IPS-NIHi11 (cell line): Measurements from ENCODE around the gene RAD9A.
"Not testable (repeated sequence)": the region's sequence is repeated elsewhere in the genome, so short reads cannot be mapped to it uniquely, and the experiment has no call there.

Experiments used
- DNase-seq: peaks from one replicate; pipeline ENCODE4 v3.0.0; 2012; ENCODE audit warnings: mixed read lengths, low spot score

Gene RAD9A

GRCh38 chr11:67397536-67397935, 5.8 kb downstream of the RAD9A start:
- no peak for DNase-seq

DNA sequence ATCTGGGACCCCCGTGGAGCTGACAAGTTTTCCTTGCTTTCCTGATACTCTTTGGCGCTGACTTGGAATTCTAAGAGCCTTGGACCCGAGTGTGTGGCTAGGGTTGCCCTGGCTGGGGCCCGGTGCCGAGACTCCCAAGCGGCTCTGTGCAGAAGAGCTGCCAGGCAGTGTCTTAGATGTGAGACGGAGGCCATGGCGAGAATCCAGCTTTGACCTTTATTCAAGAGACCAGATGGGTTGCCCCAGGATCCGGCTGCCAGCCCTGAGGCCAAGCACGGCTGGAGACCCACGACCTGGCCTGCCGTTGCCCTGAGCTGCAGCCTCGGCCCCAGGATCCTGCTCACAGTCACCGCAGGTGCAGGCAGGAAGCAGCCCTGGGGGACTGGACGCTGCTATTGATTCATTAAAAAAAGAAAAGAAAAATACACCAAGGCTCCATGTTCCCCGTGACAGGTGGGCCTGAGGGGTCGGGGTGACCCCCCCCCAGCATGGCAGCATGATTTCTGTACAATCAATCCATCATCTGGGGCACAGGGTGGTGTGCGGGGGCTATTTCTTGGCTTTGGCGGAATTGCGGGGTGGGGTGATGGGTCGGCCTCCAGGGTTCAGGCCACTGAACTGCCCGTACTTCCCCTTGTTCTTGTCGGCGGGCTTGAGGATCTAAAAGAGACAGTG, 6.3 kb downstream of the RAD9A start:
- DNase-seq: no peak

GRCh38 chr11:67398661-67399563, 7.1 kb downstream of the RAD9A start:
- no peak for DNase-seq

DNA sequence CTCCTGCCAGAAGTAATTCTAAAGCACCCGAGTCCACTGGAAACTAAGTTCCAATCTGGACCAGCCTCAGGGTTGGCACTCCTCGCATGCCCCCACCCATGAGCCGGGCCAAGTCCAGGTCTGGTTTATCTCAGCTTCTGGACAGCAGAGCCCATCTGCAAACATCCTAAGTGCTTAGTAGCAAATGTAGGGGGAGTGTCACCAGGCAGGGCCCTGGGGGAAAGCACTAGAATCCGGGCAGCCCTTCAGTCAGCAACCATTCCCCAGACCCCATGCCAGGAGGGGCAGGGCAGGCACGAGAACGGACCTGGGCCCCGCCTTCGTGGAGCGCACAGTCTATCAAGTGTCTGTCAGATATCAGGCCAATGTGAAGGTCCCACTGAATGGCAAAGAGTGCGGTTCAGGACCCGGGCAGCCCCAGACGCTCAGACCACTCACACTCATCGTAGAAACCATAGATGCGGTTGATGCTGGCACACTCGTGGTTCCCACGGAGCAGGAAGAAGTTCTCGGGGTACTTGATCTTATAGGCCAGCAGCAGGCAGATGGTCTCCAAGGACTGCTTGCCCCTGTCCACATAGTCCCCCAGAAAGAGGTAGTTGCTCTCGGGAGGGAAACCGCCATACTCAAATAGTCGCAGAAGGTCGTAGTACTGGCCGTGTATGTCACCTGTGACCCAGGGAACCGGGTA, 8.6 kb downstream of the RAD9A start:
- no peak for DNase-seq

DNA sequence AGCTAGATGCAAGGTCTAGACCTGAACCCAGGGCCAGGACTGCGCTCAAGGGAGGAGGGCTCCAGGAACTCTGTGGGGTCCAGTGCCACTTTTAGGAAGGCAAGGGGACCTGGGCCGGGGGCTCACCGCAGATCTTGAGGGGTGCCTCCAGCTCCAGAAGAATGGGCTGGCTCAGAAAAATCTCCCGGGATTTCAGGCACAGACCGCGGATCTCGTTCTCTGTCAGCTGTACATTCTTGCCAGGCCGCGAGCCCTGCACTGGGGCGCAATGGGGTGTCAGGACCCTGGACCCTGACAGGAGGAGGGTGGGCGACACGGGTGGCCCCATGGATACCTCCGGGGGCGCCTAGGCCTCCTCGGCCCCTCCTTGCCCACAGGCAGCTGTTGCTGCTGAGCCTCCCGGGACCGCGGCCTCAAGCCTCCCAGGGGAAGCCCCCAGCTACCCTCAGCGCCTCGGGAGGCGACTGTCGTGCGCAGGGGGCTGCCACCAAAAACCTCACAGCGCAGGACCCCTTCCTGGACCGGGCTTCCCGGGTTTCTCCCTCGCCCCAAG, 9.2 kb downstream of the RAD9A start:
- DNase-seq: no peak

DNA sequence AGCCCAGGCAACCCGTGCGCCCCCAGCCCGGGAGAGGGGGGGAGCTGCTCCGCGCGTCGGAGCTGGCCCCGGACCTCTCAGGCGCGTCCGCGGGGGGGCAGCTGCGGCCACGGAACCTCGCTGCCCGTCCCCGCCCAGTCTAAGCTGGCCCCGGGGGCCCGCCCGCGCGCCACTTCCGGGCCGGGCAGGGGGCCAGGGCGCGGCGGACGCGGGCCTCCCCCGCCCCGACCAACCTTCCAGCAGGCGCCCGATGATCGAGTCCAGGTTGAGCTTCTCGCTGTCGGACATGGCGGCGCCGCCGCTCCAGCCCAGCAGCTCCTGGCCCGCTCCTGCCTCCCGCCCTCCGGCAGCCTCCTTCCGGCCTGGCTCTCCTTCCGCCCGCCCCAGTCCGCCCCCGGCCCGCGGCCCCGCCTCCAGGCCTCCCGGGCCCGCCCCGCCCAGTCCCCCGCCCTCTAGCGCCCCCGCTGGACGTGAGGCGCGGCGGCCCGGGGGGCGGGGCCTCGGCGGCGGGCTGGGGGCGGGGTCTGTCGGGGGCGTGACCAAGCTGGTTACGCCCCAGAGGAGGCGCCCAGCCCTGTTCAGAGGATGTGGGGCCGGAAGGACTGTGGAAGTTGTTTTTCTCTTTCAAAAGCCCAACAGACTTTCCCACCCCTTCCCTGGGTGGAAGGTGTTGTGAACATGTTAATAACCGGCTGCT, 9.9 kb downstream of the RAD9A start, which contains the start of gene PPP1CA:
TSS of gene PPP1CA (minus strand) at position 364 of the 697 bp plus-strand sequence. CDS start at position 288, 76 bp downstream.
- DNase-seq: peak; percentile 100

DNA sequence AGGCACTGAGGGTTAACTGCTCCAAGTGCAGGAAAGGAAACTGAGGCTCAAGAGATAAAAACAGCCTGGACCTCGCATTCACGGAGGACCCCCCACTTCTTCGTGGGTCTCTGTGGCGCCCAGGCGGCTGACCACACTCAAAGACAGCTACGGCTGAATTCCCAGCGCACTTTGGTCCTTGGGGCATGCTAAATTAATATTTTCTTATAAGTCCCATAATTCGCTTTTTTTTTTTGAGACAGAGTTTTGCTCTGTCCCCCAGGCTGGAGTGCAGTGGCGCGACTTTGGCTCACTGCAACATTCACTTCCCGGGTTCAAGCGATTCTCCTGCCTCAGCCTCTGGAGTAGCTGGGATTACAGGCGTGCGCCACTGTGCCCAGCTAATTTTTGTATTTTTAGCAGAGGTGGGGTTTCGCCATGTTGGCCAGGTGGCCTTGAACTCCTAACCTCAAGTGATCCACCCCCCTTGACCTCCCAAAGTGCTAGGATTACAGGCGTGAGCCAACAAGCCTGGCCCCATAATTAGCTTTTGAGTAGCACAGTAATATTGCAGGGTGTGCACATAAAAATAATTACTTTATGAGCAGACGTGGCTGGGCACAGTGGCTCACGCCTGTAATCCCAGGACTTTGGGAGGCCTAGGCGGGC, 10.5 kb downstream of the RAD9A start:
- DNase-seq: not testable (repeated sequence)

- not testable (repeated sequence) for DNase-seq
Measured at GRCh38 chr11:67403085-67403484, 11.3 kb downstream of the RAD9A start.

DNA sequence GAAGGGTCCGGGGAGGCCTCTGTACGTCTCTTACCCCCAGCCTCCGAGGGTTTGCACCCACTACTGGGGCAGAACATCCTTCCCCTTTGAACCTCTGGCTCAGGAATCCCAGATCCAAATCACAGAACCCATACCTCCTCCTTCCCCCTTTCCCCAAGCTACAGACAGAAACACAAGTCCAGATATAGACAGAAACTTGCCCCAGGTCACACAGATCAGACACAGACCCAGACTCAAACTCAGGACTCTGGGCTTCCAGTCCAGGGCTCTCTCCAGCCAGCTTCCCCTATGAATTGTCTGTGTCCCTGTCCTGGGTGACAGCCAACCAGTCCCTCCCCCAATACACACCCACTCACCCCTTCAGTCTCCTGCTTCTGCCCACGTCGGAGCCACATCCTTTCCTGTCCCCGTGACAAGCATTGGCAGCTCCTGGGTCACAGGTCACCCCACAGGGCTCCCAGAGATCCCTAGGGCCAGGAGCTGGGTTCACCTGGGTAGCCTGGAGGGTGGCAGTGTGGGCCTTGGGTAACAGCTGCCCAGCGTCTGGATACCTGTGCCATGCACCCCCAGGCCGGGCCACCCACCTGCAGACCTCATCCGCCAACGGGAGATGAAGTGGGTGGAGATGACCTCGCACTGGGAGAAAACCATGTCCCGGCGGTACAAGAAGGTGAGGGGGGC, 12.9 kb downstream of the RAD9A start:
- DNase-seq: no peak

- no peak for DNase-seq
Measured at GRCh38 chr11:67405196-67405567, 13.4 kb downstream of the RAD9A start.

GRCh38 chr11:67405688-67406339, 14.0 kb downstream of the RAD9A start:
- DNase-seq: no peak

- no peak for DNase-seq
Measured at GRCh38 chr11:67406420-67406968, 14.7 kb downstream of the RAD9A start.

DNA sequence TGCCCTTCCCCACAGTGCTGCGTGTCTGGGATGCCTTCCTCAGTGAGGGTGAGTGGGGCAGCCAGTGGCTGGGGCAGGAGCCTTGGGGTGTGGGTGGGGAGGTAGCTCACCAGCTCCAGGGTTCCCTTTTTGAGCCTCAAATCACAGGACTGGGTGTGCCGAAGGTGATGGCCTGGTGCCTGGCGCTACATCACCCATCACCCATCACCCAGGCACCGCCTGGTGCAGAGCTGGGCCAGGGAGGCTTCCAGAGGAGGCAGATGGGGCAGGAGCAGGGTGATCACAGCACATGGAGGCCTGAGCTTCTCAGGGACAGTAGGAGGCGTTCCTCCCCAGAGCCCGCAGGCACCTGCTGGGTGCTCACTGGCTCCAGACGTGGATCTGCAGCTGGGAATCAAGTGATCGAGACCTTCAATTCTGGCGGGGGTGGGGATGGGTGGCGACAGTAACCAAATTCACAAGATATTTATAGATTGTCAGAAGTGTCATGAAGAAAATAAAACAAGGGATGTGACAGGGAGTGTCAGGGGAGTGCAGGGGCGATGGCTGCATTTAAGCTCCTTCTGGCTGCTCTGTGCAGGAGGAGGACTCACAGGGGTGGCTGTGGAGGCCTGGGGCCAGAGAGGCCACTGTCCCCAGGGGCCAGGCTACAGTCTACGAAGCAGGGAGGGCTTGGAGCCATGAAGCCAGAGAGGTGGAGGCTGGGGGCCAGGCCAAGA, 15.3 kb downstream of the RAD9A start:
- DNase-seq: no peak

- DNase-seq: no peak
Measured at GRCh38 chr11:67407688-67408163, 15.9 kb downstream of the RAD9A start.

- no peak for DNase-seq
Measured at GRCh38 chr11:67408437-67409200, 16.8 kb downstream of the RAD9A start.

- DNase-seq: no peak
Measured at GRCh38 chr11:67409261-67409666, 17.5 kb downstream of the RAD9A start.

GRCh38 chr11:67409781-67410368, 18.1 kb downstream of the RAD9A start:
- peak; percentile 90 for DNase-seq

- no peak for DNase-seq
Measured at GRCh38 chr11:67410369-67410831, 18.6 kb downstream of the RAD9A start.
